Measurements from ENCODE around the gene NOC4L. TPM values are rescaled to one million over a fixed set of nuclear protein-coding genes. Genes with fewer than 3 reads are reported as not detected.

NOC4L gene
- total RNA-seq, 1 donor from 2014 or later, result 16.5 TPM

DNA sequence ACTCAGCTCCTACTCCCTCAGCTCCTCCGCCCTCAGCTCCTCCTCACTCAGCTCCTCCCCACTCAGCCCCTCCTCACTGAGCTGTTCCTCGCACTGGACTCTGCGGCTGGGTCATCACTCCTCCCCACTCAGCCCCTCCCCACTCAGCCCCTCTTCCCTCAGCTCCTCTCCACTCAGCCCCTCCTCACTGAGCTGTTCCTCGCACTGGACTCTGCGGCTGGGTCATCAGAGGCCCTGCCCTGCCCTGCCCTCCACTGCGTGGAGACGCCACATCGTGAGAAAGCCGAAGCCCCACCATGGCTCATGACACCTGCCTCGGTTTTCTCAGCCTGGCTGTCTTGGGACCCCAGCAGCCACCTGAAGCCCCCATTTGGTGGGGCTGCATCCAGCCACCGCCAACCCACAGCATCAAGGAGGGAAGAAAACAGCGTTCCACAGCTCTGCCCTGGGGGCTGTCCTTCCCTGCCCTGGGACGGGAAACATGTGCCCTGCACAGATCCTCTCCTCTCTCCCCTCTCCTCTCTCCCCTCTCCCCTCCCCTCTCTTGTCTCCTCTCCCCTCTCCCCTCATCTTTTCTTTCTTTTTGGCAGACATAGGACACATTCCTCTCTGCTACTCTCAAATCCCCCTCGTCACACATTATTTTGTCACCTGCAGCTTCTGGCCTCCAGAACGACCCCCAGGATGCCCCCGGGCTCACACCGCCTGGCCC lies 17.7 kb downstream of the NOC4L start:
- TF ChIP-seq, protein P1, sequence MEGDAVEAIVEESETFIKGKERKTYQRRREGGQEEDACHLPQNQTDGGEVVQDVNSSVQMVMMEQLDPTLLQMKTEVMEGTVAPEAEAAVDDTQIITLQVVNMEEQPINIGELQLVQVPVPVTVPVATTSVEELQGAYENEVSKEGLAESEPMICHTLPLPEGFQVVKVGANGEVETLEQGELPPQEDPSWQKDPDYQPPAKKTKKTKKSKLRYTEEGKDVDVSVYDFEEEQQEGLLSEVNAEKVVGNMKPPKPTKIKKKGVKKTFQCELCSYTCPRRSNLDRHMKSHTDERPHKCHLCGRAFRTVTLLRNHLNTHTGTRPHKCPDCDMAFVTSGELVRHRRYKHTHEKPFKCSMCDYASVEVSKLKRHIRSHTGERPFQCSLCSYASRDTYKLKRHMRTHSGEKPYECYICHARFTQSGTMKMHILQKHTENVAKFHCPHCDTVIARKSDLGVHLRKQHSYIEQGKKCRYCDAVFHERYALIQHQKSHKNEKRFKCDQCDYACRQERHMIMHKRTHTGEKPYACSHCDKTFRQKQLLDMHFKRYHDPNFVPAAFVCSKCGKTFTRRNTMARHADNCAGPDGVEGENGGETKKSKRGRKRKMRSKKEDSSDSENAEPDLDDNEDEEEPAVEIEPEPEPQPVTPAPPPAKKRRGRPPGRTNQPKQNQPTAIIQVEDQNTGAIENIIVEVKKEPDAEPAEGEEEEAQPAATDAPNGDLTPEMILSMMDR (IDR thresholded peaks at IDR 0.05), result no peak
- no peaks in the 10 kb centered on the region for H3K27me3 ChIP-seq
- no peaks in the 10 kb centered on the region for H3K9me3 ChIP-seq
- H3K36me3 ChIP-seq, result no peaks in the 10 kb centered on the region
- intact Hi-C loops (cut with DNase I), result no loop called here
- ATAC-seq (no peak), DNase-seq (peak; percentile 44)
- no peak overlapping the region for H3K4me3 ChIP-seq
- peaks cover 13% of the 10 kb centered on the region for H3K4me1 ChIP-seq
- H3K27ac ChIP-seq, result no peak overlapping the region

- Histone ChIP-seq H3K36me3 (no peaks in the 10 kb centered on the region), H3K4me3 (peak overlapping the region; percentile 26), H3K27me3 (no peaks in the 10 kb centered on the region), H3K27ac (peak overlapping the region; percentile 6), H3K9me3 (no peaks in the 10 kb centered on the region), H3K4me1 (peaks cover 13% of the 10 kb centered on the region)
- intact Hi-C loops (cut with DNase I), result no loop called here
- TF ChIP-seq, protein P1 (IDR thresholded peaks at IDR 0.05), result no peak
- DNase-seq, result peak; percentile 67
- peak; percentile 69 for ATAC-seq
Measured at GRCh38 chr12:132162508-132163031, 18.3 kb downstream of the NOC4L start.

DNA sequence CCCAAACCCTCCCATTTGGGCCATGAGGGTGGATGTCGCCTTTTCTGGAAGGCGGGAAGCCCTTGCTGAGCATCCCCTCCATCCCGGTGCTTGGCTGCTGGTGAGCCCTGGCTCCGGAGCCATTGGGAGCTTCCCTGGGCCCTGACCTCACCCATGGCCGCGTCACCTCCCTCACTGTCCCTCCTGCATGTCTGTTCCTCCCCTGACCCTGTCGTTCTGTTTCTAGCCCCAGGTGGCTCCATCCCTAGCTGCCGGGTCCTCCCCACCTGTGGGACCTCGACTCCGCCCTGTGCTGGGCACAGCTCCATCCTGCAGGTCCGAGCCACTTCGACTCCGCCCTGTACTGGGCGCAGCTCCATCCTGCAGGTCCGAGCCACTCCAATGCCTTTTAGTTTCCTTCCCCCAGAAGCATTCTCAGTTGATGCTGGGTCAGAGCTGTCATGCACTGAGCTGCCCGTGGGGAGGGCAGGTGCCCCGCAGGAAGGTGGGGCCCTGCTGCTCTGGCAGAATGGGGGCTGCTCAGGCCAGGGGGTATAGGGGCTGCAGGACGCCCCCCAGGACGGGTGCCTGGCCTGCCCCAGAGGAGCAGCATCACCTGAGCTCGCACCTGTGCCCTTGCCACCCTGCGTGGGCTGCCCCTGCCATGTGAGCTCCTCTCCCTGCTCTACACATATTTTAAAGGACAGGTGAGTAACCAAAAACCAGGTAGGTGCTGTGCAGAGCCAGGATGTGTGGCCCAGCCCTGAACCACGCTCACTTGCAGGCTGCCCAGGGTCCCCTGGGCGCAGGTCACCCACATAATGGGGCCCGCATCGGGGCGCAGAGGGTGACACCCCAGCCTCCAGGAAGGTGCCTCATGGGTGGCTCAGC lies 19.0 kb downstream of the NOC4L start:
- Histone ChIP-seq H3K9me3 (no peaks in the 10 kb centered on the region), H3K4me1 (peaks cover 13% of the 10 kb centered on the region), H3K36me3 (no peaks in the 10 kb centered on the region), H3K27me3 (peaks cover 2% of the 10 kb centered on the region), H3K27ac (no peak overlapping the region), H3K4me3 (peak overlapping the region; percentile 26)
- TF ChIP-seq, protein P1 (IDR thresholded peaks at IDR 0.05), result no peak
- ATAC-seq, result peak; percentile 32
- intact Hi-C loops (cut with DNase I), result no loop called here
- DNase-seq, result no peak

DNA sequence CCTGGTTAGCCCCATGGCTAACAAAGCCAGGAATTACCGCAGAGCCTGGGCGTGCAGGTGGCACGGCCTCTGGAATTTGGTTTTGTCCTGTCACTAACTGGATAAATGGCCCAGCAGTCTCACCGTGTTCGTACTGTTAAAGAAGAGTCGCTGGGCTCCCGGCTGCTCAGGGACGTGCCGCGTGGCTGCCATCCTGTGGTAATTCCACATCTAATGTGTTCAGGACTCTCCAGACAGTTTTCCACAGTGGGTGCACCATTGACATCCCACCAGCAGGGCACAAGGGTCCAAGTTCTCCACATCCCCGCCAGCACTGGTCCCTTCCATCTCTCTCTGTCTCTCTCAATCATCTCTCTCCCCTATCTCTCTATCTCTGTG lies 19.6 kb downstream of the NOC4L start:
- DNase-seq (no peak), ATAC-seq (no peak)
- Histone ChIP-seq H3K27ac (no peak overlapping the region), H3K4me1 (peaks cover 13% of the 10 kb centered on the region), H3K4me3 (no peak overlapping the region), H3K36me3 (no peaks in the 10 kb centered on the region), H3K27me3 (peaks cover 8% of the 10 kb centered on the region), H3K9me3 (no peaks in the 10 kb centered on the region)
- TF ChIP-seq, protein P1 (IDR thresholded peaks at IDR 0.05), result peak; percentile 10
- intact Hi-C loops (cut with DNase I), result no loop called here

GRCh38 chr12:132164426-132164825 lies 20.2 kb downstream of the NOC4L start:
- peaks cover 13% of the 10 kb centered on the region for H3K4me1 ChIP-seq
- no peak for DNase-seq
- TF ChIP-seq, protein P1 (IDR thresholded peaks at IDR 0.05), result no peak
- H3K4me3 ChIP-seq, result no peak overlapping the region
- H3K9me3 ChIP-seq, result no peaks in the 10 kb centered on the region
- no peak for ATAC-seq
- intact Hi-C loops (cut with DNase I), result no loop called here
- no peaks in the 10 kb centered on the region for H3K36me3 ChIP-seq
- H3K27ac ChIP-seq, result no peak overlapping the region
- H3K27me3 ChIP-seq, result peaks cover 11% of the 10 kb centered on the region
